HCT116 (cell line): ENCODE results near the gene UBE2E2. TPM values are rescaled to one million over a fixed set of nuclear protein-coding genes. Genes with fewer than 3 reads are reported as not detected.

ENCODE experiments used
- ATAC-seq: fragments of 200-7000 bp; cut with Tn5 transposase; 2 replicates; pipeline ENCODE4 v1.9.1; 2020; ENCODE audit warnings: mild to moderate bottlenecking, moderate library complexity
- BruUV-seq: library from RNA; stranded (reverse); fragments of 400-500 nt; replicated peaks from 2 replicates; lab custom pipeline; 2021; lab: Mats Ljungman, UMichigan
- CTCF ChIA-PET: fragments of 300-600 bp; sonication (Branson Sonifier 250); formaldehyde crosslinking; loops from one replicate; lab custom pipeline; 2021; ENCODE audit warnings: antibody characterized with exemption; lab: Charles Lee
- POLR2A ChIA-PET: fragments of 300-600, 350-600 bp; sonication (Branson Sonifier 250); formaldehyde crosslinking; loops from one replicate; lab custom pipeline; 2021; ENCODE audit warnings: antibody characterized with exemption; lab: Charles Lee
- RAD21 ChIA-PET, 2 experiments: fragments of 300-600 bp; sonication (Branson Sonifier 250); formaldehyde crosslinking; loops; one replicate each; lab custom pipeline; 2023; ENCODE audit warnings: low total read pairs in 2 of 2; ENCODE audit not compliant: uncharacterized antibody in 2 of 2, unreplicated experiment in 2 of 2, low non-redundant PET in 1 of 2; lab: Charles Lee
- DNase-seq: peaks from one replicate; pipeline ENCODE4 v3.0.0-alpha.2; 2010; ENCODE audit warnings: low read depth, low spot score
- H2AFZ ChIP-seq: fragments of 200-600 bp; shearing (Covaris generic), sonication (generic); 2 replicates; pipeline ENCODE4 v1.6.1; 2017; ENCODE audit warnings: low read depth, mixed run types, mixed read lengths, antibody characterized with exemption, low read length; ENCODE audit not compliant: poor library complexity, severe bottlenecking
- H3K27ac ChIP-seq: 2 replicates; pipeline ENCODE4 v1.5.1; 2012; ENCODE audit warnings: low read depth, low read length
- H3K27me3 ChIP-seq: fragments of 200-600 bp; sonication (generic); 2 replicates; pipeline ENCODE4 v1.6.1; 2016; ENCODE audit warnings: mixed run types, low read length, mixed read lengths; ENCODE audit not compliant: insufficient read depth
- H3K36me3 ChIP-seq, 2 experiments: fragments of 200-500 bp in 1 of 2; fragments of 200-600 bp in 1 of 2; sonication (Bioruptor generic) in 1 of 2; sonication (generic) in 1 of 2; 2 replicates each; pipeline versions ENCODE4 v1.5.1 to v1.6.1; 2014 to 2016; ENCODE audit warnings: low read length in 2 of 2, inconsistent platforms in 1 of 2, mixed read lengths in 1 of 2, mixed run types in 1 of 2; ENCODE audit not compliant: insufficient read depth in 2 of 2, control insufficient read depth in 1 of 2
- H3K4me1 ChIP-seq, 2 experiments: fragments of 200-600 bp in 1 of 2; sonication (generic) in 1 of 2; 2 replicates each; pipeline versions ENCODE4 v1.5.1 to v1.6.1; 2012 to 2017; ENCODE audit warnings: low read length in 2 of 2, inconsistent platforms in 1 of 2, mild to moderate bottlenecking in 1 of 2, mixed read lengths in 1 of 2, mixed run types in 1 of 2, moderate library complexity in 1 of 2; ENCODE audit not compliant: insufficient read depth in 2 of 2, control insufficient read depth in 1 of 2
- H3K4me2 ChIP-seq: fragments of 200-600 bp; sonication (generic); 2 replicates; pipeline ENCODE4 v1.6.1; 2017; ENCODE audit warnings: mixed run types, low read length, mixed read lengths
- H3K4me3 ChIP-seq, 2 experiments: fragments of 200-600 bp in 1 of 2; sonication (generic) in 1 of 2; replicated peaks in 1 of 2; 2 replicates each; pipeline ENCODE4 v1.5.1; 2011 to 2016; ENCODE audit warnings: low read length in 2 of 2, control low read depth in 1 of 2, low read depth in 1 of 2, mild to moderate bottlenecking in 1 of 2, mixed read lengths in 1 of 2, mixed run types in 1 of 2
- H3K79me2 ChIP-seq: fragments of 200-600 bp; sonication (generic); 2 replicates; pipeline ENCODE4 v1.6.1; 2017; ENCODE audit warnings: mild to moderate bottlenecking, mixed run types, low read length, moderate library complexity, mixed read lengths; ENCODE audit not compliant: insufficient read depth
- H3K9ac ChIP-seq: fragments of 200-600 bp; sonication (generic); 2 replicates; pipeline ENCODE4 v1.6.1; 2016; ENCODE audit warnings: low read length, mixed read lengths
- H3K9me2 ChIP-seq: fragments of 200-600 bp; sonication (generic), shearing (Covaris generic); 2 replicates; pipeline ENCODE4 v1.6.1; 2017; ENCODE audit warnings: mixed run types, mild to moderate bottlenecking, moderate library complexity; ENCODE audit not compliant: insufficient read depth
- H3K9me3 ChIP-seq, 2 experiments: fragments of 200-500 bp in 1 of 2; fragments of 200-600 bp in 1 of 2; sonication (Bioruptor generic) in 1 of 2; sonication (generic) in 1 of 2; 2 replicates each; pipeline ENCODE4 v1.6.1; 2014 to 2017; ENCODE audit warnings: low read length in 2 of 2, mixed read lengths in 2 of 2, inconsistent platforms in 1 of 2, low read depth in 1 of 2, mild to moderate bottlenecking in 1 of 2, mixed run types in 1 of 2, moderate library complexity in 1 of 2; ENCODE audit not compliant: control insufficient read depth in 1 of 2, insufficient read depth in 1 of 2
- H4K20me1 ChIP-seq: fragments of 200-600 bp; sonication (generic), shearing (Covaris generic); 2 replicates; pipeline ENCODE4 v1.6.1; 2017; ENCODE audit warnings: mixed run types, mild to moderate bottlenecking, moderate library complexity; ENCODE audit not compliant: insufficient read depth
- CBX3 ChIP-seq: IDR thresholded peaks from 2 replicates; pipeline ENCODE4 v1.6.1; 2012; ENCODE audit warnings: low read depth
- EZH2 ChIP-seq: fragments of 200-600 bp; sonication (generic); IDR thresholded peaks from 2 replicates; pipeline ENCODE4 v1.6.1; 2017; ENCODE audit warnings: antibody characterized with exemption, mixed run types
- MAX ChIP-seq: IDR thresholded peaks from 2 replicates; pipeline ENCODE4 v1.6.1; 2012
- POLR2A ChIP-seq: IDR thresholded peaks from 2 replicates; pipeline ENCODE4 v1.7.0; 2011; ENCODE audit warnings: borderline replicate concordance; ENCODE audit not compliant: insufficient read depth, insufficient read length; ENCODE audit errors: extremely low read depth
- POLR2AphosphoS5 ChIP-seq: IDR thresholded peaks from 2 replicates; pipeline ENCODE4 v1.6.1; 2011; ENCODE audit warnings: mild to moderate bottlenecking, low read depth, low read length, moderate library complexity
- REST ChIP-seq: IDR thresholded peaks from 2 replicates; pipeline ENCODE4 v1.6.1; 2012; ENCODE audit warnings: low read depth
- SIN3A ChIP-seq: IDR thresholded peaks from 2 replicates; pipeline ENCODE4 v1.6.1; 2012; ENCODE audit warnings: low read depth
- SP1 ChIP-seq: IDR thresholded peaks from 2 replicates; pipeline ENCODE4 v1.6.1; 2012; ENCODE audit warnings: low read depth
- ZBTB33 ChIP-seq: IDR thresholded peaks from 2 replicates; pipeline ENCODE4 v1.6.1; 2011; ENCODE audit warnings: mild to moderate bottlenecking, low read length, moderate library complexity; ENCODE audit not compliant: insufficient replicate concordance; ENCODE audit errors: extremely low read depth
- ZFX ChIP-seq: fragments of 450-650 bp; IDR thresholded peaks from 2 replicates; pipeline ENCODE4 v1.6.1; 2017
- ZNF274 ChIP-seq: fragments of 200-500 bp; sonication (Bioruptor generic); IDR thresholded peaks from 2 replicates; pipeline ENCODE4 v1.6.1; 2014; ENCODE audit warnings: mild to moderate bottlenecking, low read depth, low read length, inconsistent platforms
- intact Hi-C: fragments of 100-400 bp; cut with micrococcal nuclease; formaldehyde crosslinking; loops from 2 replicates; pipeline ENCODE4 v1.10.0; 2022
- total RNA-seq: library from RNA; stranded (reverse); gene quantifications from one replicate; pipeline ENCODE4 v1.2.1, GENCODE V29; 2021; ENCODE audit not compliant: unreplicated experiment

UBE2E2 gene
- total RNA-seq, 1 experiment from 2014 or later = 21.4 TPM

GRCh38 chr3:23277688-23278087 is 74.6 kb downstream of the UBE2E2 start:
- ChIA-PET RAD21 (no interaction called here), CTCF (no interaction called here), POLR2A (no interaction called here)
- H3K9ac ChIP-seq = no peak overlapping the region
- peaks cover 4% of the 10 kb centered on the region; the same call in 1 of the 2 replicates for H3K27me3 ChIP-seq
- no peak overlapping the region for H3K4me3 ChIP-seq
- DNase-seq (no peak), ATAC-seq (no peak)
- H3K36me3 ChIP-seq = no peaks in the 10 kb centered on the region
- no peak overlapping the region for H2AFZ ChIP-seq
- BruUV-seq = no TSS peak
- H3K9me3 ChIP-seq = no peaks in the 10 kb centered on the region
- H4K20me1 ChIP-seq = no peaks in the 10 kb centered on the region
- no peaks in the 10 kb centered on the region for H3K9me2 ChIP-seq
- intact Hi-C loops = no loop called here
- TF ChIP-seq ZNF274 (no peak), ZBTB33 (no peak), EZH2 (no peak), SIN3A (no peak), ZFX (no peak), POLR2AphosphoS5 (no peak), SP1 (no peak), REST (no peak), MAX (no peak), CBX3 (no peak), POLR2A (no peak)
- no peak overlapping the region for H3K4me2 ChIP-seq
- H3K4me1 ChIP-seq = no peaks in the 10 kb centered on the region
- H3K27ac ChIP-seq = no peak overlapping the region
- no peaks in the 10 kb centered on the region for H3K79me2 ChIP-seq
